Measurements from ENCODE around the gene KCNJ10. TPM values are rescaled to one million over a fixed set of nuclear protein-coding genes. Genes with fewer than 3 reads are reported as not detected.

Gene KCNJ10
- total RNA-seq, 1 donor from 2014 or later: 0.27 TPM

DNA sequence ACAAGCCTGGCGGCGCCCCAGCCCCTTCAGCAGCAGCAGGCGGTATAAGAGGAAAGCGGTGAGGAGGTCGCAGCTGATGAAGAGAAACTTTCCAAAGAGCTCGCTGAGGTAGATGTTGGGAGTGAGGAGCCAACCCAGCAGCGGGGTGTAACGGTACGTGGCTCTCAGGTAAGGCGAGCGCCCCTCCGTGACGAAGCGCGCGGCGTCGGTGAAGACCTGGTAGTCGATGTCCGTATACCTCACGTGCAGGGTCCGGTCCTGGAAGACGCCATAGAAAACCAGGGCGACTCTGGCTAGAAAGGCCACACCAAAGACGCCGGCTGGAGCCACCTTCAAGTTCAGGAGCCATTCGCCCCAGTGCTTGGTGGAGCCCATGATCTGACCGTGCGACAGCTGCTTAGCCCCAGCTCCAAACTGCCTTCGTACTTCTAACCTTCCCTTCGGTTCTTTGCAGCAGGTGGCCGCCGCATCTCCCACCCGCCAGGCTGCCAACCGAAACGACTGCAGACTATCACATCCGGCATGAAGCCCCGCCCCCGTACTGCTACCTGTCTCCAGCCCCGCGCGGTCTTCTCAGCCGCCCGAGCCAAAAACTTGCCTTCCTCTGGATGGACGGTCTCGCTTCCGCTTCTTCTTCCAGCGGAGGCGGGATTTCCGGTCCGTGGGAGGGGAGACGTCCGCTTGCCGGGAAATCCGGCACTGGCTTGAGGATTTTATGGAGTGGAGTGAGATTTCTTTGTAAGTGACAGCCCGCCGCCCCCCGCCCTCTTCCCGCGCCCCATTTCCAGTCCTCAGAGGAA lies 38.4 kb downstream of the KCNJ10 start, which contains the start of gene PIGM:
Gene PIGM, minus strand, starts transcription at position 626 of the 800 bp plus-strand sequence. Its CDS starts 251 bp downstream, at position 375.
- no peaks in the 10 kb centered on the region for H3K27me3 Mint-ChIP-seq (ENCODE audit: low read depth, unreplicated experiment)
- Histone ChIP-seq H3K36me3 (ENCODE audit: insufficient read depth, low read length) (no peaks in the 10 kb centered on the region), H3K4me1 (ENCODE audit: insufficient read depth, low read length) (peaks cover 13% of the 10 kb centered on the region), H3K27ac (ENCODE audit: low read depth, low read length) (peak within 1 kb of the TSS; percentile 46), H3K27me3 (ENCODE audit: insufficient read depth, low read length) (no peaks in the 10 kb centered on the region), H3K9ac (ENCODE audit: low read length) (peak within 1 kb of the TSS; percentile 76), H3K79me2 (ENCODE audit: insufficient read depth, low read length) (peaks cover 17% of the 10 kb centered on the region), H3K4me2 (ENCODE audit: low read length) (peak within 1 kb of the TSS; percentile 99), H3K9me3 (ENCODE audit: insufficient read depth, low read depth, low read length) (no peaks in the 10 kb centered on the region), H2AFZ (ENCODE audit: low read depth, low read length) (peak within 1 kb of the TSS; percentile 98), H4K20me1 (ENCODE audit: insufficient read depth, low read length) (peaks cover 18% of the 10 kb centered on the region), H3K4me3 (ENCODE audit: insufficient read depth, low read depth, low read length) (peak within 1 kb of the TSS; percentile 98)
- peaks cover 5% of the 10 kb centered on the region for H3K4me1 Mint-ChIP-seq (ENCODE audit: low read depth, unreplicated experiment)
- H3K9me3 Mint-ChIP-seq (ENCODE audit: unreplicated experiment): no peaks in the 10 kb centered on the region
- FAIRE-seq (peak; percentile 70), DNase-seq (ENCODE audit: low read depth) (peak; percentile 88)
- H3K36me3 Mint-ChIP-seq (ENCODE audit: low read depth, unreplicated experiment): no peaks in the 10 kb centered on the region
- TF ChIP-seq EZH2 (IDR thresholded peaks at IDR 0.05; ENCODE audit: insufficient read depth, low read length): no peak
- TF ChIP-seq, protein P1, sequence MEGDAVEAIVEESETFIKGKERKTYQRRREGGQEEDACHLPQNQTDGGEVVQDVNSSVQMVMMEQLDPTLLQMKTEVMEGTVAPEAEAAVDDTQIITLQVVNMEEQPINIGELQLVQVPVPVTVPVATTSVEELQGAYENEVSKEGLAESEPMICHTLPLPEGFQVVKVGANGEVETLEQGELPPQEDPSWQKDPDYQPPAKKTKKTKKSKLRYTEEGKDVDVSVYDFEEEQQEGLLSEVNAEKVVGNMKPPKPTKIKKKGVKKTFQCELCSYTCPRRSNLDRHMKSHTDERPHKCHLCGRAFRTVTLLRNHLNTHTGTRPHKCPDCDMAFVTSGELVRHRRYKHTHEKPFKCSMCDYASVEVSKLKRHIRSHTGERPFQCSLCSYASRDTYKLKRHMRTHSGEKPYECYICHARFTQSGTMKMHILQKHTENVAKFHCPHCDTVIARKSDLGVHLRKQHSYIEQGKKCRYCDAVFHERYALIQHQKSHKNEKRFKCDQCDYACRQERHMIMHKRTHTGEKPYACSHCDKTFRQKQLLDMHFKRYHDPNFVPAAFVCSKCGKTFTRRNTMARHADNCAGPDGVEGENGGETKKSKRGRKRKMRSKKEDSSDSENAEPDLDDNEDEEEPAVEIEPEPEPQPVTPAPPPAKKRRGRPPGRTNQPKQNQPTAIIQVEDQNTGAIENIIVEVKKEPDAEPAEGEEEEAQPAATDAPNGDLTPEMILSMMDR (IDR thresholded peaks at IDR 0.05; ENCODE audit: insufficient read depth, low read depth, low read length): no peak
- peak within 1 kb of the TSS; percentile 98 for H3K4me3 Mint-ChIP-seq (ENCODE audit: unreplicated experiment)
- H3K27ac Mint-ChIP-seq (ENCODE audit: unreplicated experiment): peak within 1 kb of the TSS; percentile 73

DNA sequence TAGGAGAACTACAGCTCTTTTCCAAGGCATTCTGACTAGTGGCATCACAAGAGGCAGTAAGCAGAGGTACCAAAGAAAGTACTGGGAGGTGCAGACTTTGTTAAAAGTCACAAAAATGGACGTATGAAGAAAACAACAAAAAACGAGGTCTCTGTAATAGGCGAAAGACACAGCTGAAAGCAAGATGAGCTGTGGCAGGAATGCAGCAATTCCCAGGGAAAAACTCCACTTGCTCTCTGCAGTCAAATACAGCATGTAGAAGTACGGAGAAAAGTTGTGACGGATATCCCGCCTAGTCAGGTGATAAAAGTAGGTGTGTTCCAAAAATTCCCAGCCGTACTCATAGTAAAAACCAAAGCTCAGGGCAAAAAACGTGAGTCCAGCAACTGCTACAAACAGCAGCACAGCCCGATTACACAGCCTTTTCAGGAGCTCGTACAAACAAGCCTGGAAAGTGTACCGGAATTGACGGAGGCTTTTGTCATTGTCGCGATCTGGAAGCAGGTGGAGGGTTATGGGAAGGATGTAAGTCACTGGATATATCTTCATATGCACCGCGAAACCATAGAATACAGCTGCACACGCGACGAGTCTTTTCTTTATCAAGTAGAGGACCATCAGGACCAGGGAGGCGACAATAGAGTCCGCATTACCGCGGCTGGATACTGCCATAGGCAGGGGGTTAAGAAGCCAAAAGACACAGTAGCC lies 39.1 kb downstream of the KCNJ10 start:
- H4K20me1 ChIP-seq (ENCODE audit: insufficient read depth, low read length): peaks cover 18% of the 10 kb centered on the region
- Mint-ChIP-seq H3K4me1 (ENCODE audit: low read depth, unreplicated experiment) (peaks cover 5% of the 10 kb centered on the region), H3K36me3 (ENCODE audit: low read depth, unreplicated experiment) (no peaks in the 10 kb centered on the region), H3K9me3 (ENCODE audit: unreplicated experiment) (no peaks in the 10 kb centered on the region), H3K27ac (ENCODE audit: unreplicated experiment) (no peak overlapping the region), H3K4me3 (ENCODE audit: unreplicated experiment) (peak overlapping the region; percentile 98), H3K27me3 (ENCODE audit: low read depth, unreplicated experiment) (no peaks in the 10 kb centered on the region)
- H3K4me3 ChIP-seq (ENCODE audit: insufficient read depth, low read depth, low read length): peak overlapping the region; percentile 98
- peak overlapping the region; percentile 98 for H2AFZ ChIP-seq (ENCODE audit: low read depth, low read length)
- H3K9me3 ChIP-seq (ENCODE audit: insufficient read depth, low read depth, low read length): no peaks in the 10 kb centered on the region
- H3K9ac ChIP-seq (ENCODE audit: low read length): peak overlapping the region; percentile 76
- H3K79me2 ChIP-seq (ENCODE audit: insufficient read depth, low read length): peaks cover 17% of the 10 kb centered on the region
- H3K4me2 ChIP-seq (ENCODE audit: low read length): peak overlapping the region; percentile 99
- H3K36me3 ChIP-seq (ENCODE audit: insufficient read depth, low read length): no peaks in the 10 kb centered on the region
- DNase-seq (ENCODE audit: low read depth): no peak
- FAIRE-seq: no peak
- H3K4me1 ChIP-seq (ENCODE audit: insufficient read depth, low read length): peaks cover 13% of the 10 kb centered on the region
- H3K27me3 ChIP-seq (ENCODE audit: insufficient read depth, low read length): no peaks in the 10 kb centered on the region
- TF ChIP-seq, protein P1 (IDR thresholded peaks at IDR 0.05; ENCODE audit: insufficient read depth, low read depth, low read length): no peak
- TF ChIP-seq EZH2 (IDR thresholded peaks at IDR 0.05; ENCODE audit: insufficient read depth, low read length): no peak
- H3K27ac ChIP-seq (ENCODE audit: low read depth, low read length): no peak overlapping the region

Data from astrocyte (in vitro differentiated cells and primary cell).